WTC11 (cell line): ENCODE results near the gene BEGAIN. TPM values are rescaled to one million over a fixed set of nuclear protein-coding genes. Genes with fewer than 3 reads are reported as not detected.

ENCODE experiments used
- ATAC-seq: fragments of 200-7000 bp; cut with Tn5 transposase; 2 replicates; pipeline ENCODE4 v1.10.0; 2021; ENCODE audit warnings: mild to moderate bottlenecking, moderate library complexity
- CTCF ChIA-PET: fragments of 300-600 bp; sonication (Branson Sonifier 250); formaldehyde crosslinking; loops from one replicate; lab custom pipeline; 2021; ENCODE audit warnings: antibody characterized with exemption; lab: Charles Lee
- POLR2A ChIA-PET: fragments of 350-600 bp; sonication (Branson Sonifier 250); formaldehyde crosslinking; loops from one replicate; lab custom pipeline; 2021; ENCODE audit warnings: antibody characterized with exemption; lab: Charles Lee
- DNase-seq: peaks from one replicate; pipeline ENCODE4 v3.0.0; 2021; ENCODE audit warnings: low spot score
- H3K27ac Mint-ChIP-seq: 2 replicates; pipeline ENCODE4 v1.8.0; 2021; ENCODE audit warnings: mixed read lengths
- H3K27me3 Mint-ChIP-seq: 2 replicates; pipeline ENCODE4 v1.8.0; 2021; ENCODE audit warnings: low read depth, mild to moderate bottlenecking, moderate library complexity, mixed read lengths
- H3K36me3 Mint-ChIP-seq: 2 replicates; pipeline ENCODE4 v1.8.0; 2021; ENCODE audit warnings: mixed read lengths
- H3K4me1 Mint-ChIP-seq: 2 replicates; pipeline ENCODE4 v1.8.0; 2022; ENCODE audit warnings: mixed read lengths
- H3K4me3 Mint-ChIP-seq: 2 replicates; pipeline ENCODE4 v1.8.0; 2021; ENCODE audit warnings: mild to moderate bottlenecking, moderate library complexity, mixed read lengths
- H3K9me3 Mint-ChIP-seq: 2 replicates; pipeline ENCODE4 v1.8.0; 2021; ENCODE audit warnings: mixed read lengths
- ELF4 ChIP-seq: sonication (generic); formaldehyde crosslinking; IDR thresholded peaks from 2 replicates; pipeline ENCODE4 v1.8.1; 2022; ENCODE audit warnings: low read depth, mild to moderate bottlenecking, moderate library complexity, missing genetic modification reagents
- EMX1 ChIP-seq: fragments of 250-450 bp; sonication (Bioruptor Pico); IDR thresholded peaks from 2 replicates; pipeline ENCODE4 v1.8.0; 2021; ENCODE audit warnings: mild to moderate bottlenecking
- GABPB1 ChIP-seq: sonication (generic); formaldehyde crosslinking; IDR thresholded peaks from 2 replicates; pipeline ENCODE4 v1.8.1; 2023; ENCODE audit warnings: mild to moderate bottlenecking, missing genetic modification reagents
- GRHL2 ChIP-seq: fragments of 250-450 bp; sonication (Bioruptor Pico); IDR thresholded peaks from 2 replicates; pipeline ENCODE4 v1.8.0; 2022; ENCODE audit warnings: mild to moderate bottlenecking, moderate library complexity; ENCODE audit not compliant: insufficient replicate concordance, severe bottlenecking
- IRF2 ChIP-seq: sonication (generic); formaldehyde crosslinking; IDR thresholded peaks from 2 replicates; pipeline ENCODE4 v1.8.0; 2022; ENCODE audit warnings: low read depth, missing genetic modification reagents, borderline replicate concordance
- MXD4 ChIP-seq: fragments of 250-450 bp; sonication (Bioruptor Pico); IDR thresholded peaks from 2 replicates; pipeline ENCODE4 v1.8.0; 2021; ENCODE audit warnings: mild to moderate bottlenecking, moderate library complexity, borderline replicate concordance
- NFYB ChIP-seq: sonication (generic); formaldehyde crosslinking; conservative IDR thresholded peaks from 2 replicates; pipeline ENCODE4 v1.8.0; 2022; ENCODE audit warnings: low read depth, missing genetic modification reagents
- PRRX2 ChIP-seq: fragments of 250-450 bp; sonication (Bioruptor Pico); IDR thresholded peaks from 2 replicates; pipeline ENCODE4 v1.8.0; 2021; ENCODE audit warnings: mild to moderate bottlenecking
- ZNF317 ChIP-seq: sonication (generic); formaldehyde crosslinking; IDR thresholded peaks from 2 replicates; pipeline ENCODE4 v1.8.1; 2023; ENCODE audit warnings: low read depth, mild to moderate bottlenecking, moderate library complexity, missing genetic modification reagents, borderline replicate concordance
- ZNF416 ChIP-seq: fragments of 250-450 bp; sonication (Bioruptor Pico); IDR thresholded peaks from 2 replicates; pipeline ENCODE4 v1.9.0; 2021; ENCODE audit warnings: mild to moderate bottlenecking, inconsistent platforms
- ZNF671 ChIP-seq: fragments of 250-450 bp; sonication (Bioruptor Pico); IDR thresholded peaks from 2 replicates; pipeline ENCODE4 v1.8.0; 2021; ENCODE audit warnings: mild to moderate bottlenecking
- total RNA-seq: library from RNA; stranded (reverse); gene quantifications from 3 replicates; pipeline ENCODE4 v1.2.3, GENCODE V29; 2021
- TF ChIP-seq, protein P1 (sequence below): fragments of 200-600 bp; IDR thresholded peaks from 2 replicates; pipeline ENCODE4 v1.8.0; 2022; ENCODE audit warnings: antibody characterized with exemption
- TF ChIP-seq, protein P2 (sequence below): sonication (generic); formaldehyde crosslinking; IDR thresholded peaks from 2 replicates; pipeline ENCODE4 v1.8.1; 2022; ENCODE audit warnings: mild to moderate bottlenecking, missing genetic modification reagents, moderate library complexity, borderline replicate concordance
- TF ChIP-seq, protein P3 (sequence below): sonication (generic); formaldehyde crosslinking; IDR thresholded peaks from 2 replicates; pipeline ENCODE4 v1.8.0; 2022; ENCODE audit warnings: mild to moderate bottlenecking, missing genetic modification reagents
- TF ChIP-seq, protein P4 (sequence below): sonication (generic); formaldehyde crosslinking; conservative IDR thresholded peaks from 2 replicates; pipeline ENCODE4 v1.8.1; 2023; ENCODE audit warnings: mild to moderate bottlenecking, low read depth, missing genetic modification reagents, moderate library complexity
- TF ChIP-seq, protein P5 (sequence below): fragments of 250-450 bp; sonication (Bioruptor Pico); IDR thresholded peaks from 2 replicates; pipeline ENCODE4 v1.8.0; 2021; ENCODE audit warnings: mild to moderate bottlenecking
- TF ChIP-seq, protein P6 (sequence below): fragments of 250-450 bp; sonication (Bioruptor Pico); IDR thresholded peaks from 2 replicates; pipeline ENCODE4 v1.9.0; 2021; ENCODE audit warnings: mild to moderate bottlenecking
- TF ChIP-seq, protein P7 (sequence below): fragments of 250-450 bp; sonication (Bioruptor Pico); IDR thresholded peaks from 2 replicates; pipeline ENCODE4 v1.9.0; 2021; ENCODE audit warnings: mild to moderate bottlenecking, borderline replicate concordance

The BEGAIN gene
- total RNA-seq, 1 experiment from 2014 or later = 1.3 TPM

DNA sequence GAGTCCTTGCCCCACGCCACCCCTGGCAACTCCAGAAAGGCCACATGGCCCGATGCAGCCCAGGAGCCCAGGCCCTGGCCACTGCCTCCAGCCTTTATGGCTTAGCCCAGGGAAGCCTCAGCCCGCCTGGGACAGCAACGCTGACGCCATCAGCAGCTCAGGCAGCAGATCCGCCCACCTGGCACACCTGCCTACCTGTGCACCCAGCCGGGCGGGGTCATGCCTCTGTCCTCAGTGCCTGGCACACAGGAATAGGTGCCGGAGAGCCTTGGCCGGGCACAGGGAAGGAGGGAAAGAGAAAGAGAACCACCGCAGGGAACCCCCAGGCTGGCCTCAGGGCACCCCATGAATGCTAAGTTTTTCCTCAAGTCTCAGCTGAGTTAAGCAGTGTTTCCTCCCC is 21.1 kb downstream of the BEGAIN start:
- H3K27ac Mint-ChIP-seq = no peak overlapping the region; the same call in 1 of the 2 replicates
- CTCF ChIA-PET = interaction anchor here (0.7 to 1.2 kb wide), 3 partner anchors 41 to 100 kb away, joined by 3 to 4 read pairs (median 3); no protein-coding TSS in a partner anchor
- ATAC-seq (no peak), DNase-seq (no peak)
- H3K4me1 Mint-ChIP-seq = peaks cover 7% of the 10 kb centered on the region
- H3K9me3 Mint-ChIP-seq = no peaks in the 10 kb centered on the region
- TF ChIP-seq, protein P1, sequence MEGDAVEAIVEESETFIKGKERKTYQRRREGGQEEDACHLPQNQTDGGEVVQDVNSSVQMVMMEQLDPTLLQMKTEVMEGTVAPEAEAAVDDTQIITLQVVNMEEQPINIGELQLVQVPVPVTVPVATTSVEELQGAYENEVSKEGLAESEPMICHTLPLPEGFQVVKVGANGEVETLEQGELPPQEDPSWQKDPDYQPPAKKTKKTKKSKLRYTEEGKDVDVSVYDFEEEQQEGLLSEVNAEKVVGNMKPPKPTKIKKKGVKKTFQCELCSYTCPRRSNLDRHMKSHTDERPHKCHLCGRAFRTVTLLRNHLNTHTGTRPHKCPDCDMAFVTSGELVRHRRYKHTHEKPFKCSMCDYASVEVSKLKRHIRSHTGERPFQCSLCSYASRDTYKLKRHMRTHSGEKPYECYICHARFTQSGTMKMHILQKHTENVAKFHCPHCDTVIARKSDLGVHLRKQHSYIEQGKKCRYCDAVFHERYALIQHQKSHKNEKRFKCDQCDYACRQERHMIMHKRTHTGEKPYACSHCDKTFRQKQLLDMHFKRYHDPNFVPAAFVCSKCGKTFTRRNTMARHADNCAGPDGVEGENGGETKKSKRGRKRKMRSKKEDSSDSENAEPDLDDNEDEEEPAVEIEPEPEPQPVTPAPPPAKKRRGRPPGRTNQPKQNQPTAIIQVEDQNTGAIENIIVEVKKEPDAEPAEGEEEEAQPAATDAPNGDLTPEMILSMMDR = no peak
- no peaks in the 10 kb centered on the region for H3K36me3 Mint-ChIP-seq
- POLR2A ChIA-PET = no interaction called here
- peaks cover 48% of the 10 kb centered on the region for H3K27me3 Mint-ChIP-seq
- H3K4me3 Mint-ChIP-seq = peak overlapping the region; percentile 46

DNA sequence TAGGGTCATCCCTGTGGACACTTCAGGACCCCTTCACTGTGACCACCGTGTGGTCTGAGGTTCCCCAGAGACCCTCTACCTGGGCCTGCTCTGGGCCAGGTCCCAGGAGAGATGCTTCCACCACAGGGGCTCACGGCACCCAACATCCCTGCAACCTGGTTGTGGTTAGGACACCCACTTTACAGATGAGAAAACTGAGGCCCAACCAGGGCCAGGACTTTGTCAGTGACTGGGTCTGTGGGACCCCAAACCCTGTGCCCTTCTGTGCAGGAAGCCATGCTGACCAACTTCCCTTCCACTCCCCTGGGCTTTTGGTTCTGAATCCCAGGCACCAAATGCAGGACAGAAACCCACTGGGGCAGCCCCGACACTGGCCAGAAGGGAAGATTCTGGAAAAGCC is 21.6 kb downstream of the BEGAIN start:
- TF ChIP-seq ZNF671 (CRISPR knock-in tag) (no peak), ELF4 (CRISPR knock-in tag) (no peak)
- TF ChIP-seq, protein P2, sequence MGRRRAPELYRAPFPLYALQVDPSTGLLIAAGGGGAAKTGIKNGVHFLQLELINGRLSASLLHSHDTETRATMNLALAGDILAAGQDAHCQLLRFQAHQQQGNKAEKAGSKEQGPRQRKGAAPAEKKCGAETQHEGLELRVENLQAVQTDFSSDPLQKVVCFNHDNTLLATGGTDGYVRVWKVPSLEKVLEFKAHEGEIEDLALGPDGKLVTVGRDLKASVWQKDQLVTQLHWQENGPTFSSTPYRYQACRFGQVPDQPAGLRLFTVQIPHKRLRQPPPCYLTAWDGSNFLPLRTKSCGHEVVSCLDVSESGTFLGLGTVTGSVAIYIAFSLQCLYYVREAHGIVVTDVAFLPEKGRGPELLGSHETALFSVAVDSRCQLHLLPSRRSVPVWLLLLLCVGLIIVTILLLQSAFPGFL (CRISPR knock-in tag) = no peak
- TF ChIP-seq, protein P3, sequence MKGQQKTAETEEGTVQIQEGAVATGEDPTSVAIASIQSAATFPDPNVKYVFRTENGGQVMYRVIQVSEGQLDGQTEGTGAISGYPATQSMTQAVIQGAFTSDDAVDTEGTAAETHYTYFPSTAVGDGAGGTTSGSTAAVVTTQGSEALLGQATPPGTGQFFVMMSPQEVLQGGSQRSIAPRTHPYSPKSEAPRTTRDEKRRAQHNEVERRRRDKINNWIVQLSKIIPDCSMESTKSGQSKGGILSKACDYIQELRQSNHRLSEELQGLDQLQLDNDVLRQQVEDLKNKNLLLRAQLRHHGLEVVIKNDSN (CRISPR knock-in tag) = no peak
- Mint-ChIP-seq H3K9me3 (no peaks in the 10 kb centered on the region), H3K36me3 (no peaks in the 10 kb centered on the region), H3K27ac (no peak overlapping the region), H3K27me3 (peaks cover 44% of the 10 kb centered on the region), H3K4me3 (no peak overlapping the region), H3K4me1 (peaks cover 7% of the 10 kb centered on the region)
- CTCF ChIA-PET = interaction anchor here (1.2 kb wide), 1 partner anchor 80 kb away, joined by 4 read pairs; no protein-coding TSS in a partner anchor
- no peak for ATAC-seq
- DNase-seq = no peak
- POLR2A ChIA-PET = no interaction called here

DNA sequence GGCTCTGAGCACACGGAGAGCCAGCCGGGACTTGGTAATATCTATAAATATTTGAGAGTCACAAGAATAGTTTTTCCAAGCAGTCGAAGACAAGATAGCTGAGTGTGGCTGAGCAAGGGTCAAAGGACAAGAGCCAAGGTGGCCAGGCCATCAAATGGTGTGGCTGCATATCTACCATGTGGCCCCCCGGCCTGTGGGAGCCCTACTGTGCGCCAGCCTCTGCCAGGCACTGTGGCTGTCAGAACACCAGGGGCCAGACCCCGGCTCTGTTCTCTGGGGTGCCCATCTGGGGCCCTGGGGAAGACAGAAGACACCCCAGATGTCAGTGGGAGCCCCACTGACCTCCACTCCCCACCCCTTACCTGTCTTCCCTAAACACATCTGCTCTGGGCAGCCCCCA is 22.7 kb downstream of the BEGAIN start:
- ChIA-PET POLR2A (no interaction called here), CTCF (interaction anchor here (1.4 kb wide), 1 partner anchor 23 kb away, joined by 4 read pairs; no protein-coding TSS in a partner anchor)
- Mint-ChIP-seq H3K27ac (no peak overlapping the region), H3K27me3 (peaks cover 33% of the 10 kb centered on the region), H3K4me3 (no peak overlapping the region), H3K36me3 (no peaks in the 10 kb centered on the region), H3K9me3 (no peaks in the 10 kb centered on the region), H3K4me1 (peaks cover 3% of the 10 kb centered on the region)
- DNase-seq (no peak), ATAC-seq (no peak)
- TF ChIP-seq ZNF416 (CRISPR knock-in tag) (no peak), EMX1 (no peak), PRRX2 (no peak), ZNF317 (CRISPR knock-in tag) (no peak), ZNF671 (CRISPR knock-in tag) (no peak), IRF2 (no peak), MXD4 (CRISPR knock-in tag) (no peak), GABPB1 (no peak), NFYB (CRISPR knock-in tag) (no peak), GRHL2 (CRISPR knock-in tag) (no peak)
- TF ChIP-seq, protein P4, sequence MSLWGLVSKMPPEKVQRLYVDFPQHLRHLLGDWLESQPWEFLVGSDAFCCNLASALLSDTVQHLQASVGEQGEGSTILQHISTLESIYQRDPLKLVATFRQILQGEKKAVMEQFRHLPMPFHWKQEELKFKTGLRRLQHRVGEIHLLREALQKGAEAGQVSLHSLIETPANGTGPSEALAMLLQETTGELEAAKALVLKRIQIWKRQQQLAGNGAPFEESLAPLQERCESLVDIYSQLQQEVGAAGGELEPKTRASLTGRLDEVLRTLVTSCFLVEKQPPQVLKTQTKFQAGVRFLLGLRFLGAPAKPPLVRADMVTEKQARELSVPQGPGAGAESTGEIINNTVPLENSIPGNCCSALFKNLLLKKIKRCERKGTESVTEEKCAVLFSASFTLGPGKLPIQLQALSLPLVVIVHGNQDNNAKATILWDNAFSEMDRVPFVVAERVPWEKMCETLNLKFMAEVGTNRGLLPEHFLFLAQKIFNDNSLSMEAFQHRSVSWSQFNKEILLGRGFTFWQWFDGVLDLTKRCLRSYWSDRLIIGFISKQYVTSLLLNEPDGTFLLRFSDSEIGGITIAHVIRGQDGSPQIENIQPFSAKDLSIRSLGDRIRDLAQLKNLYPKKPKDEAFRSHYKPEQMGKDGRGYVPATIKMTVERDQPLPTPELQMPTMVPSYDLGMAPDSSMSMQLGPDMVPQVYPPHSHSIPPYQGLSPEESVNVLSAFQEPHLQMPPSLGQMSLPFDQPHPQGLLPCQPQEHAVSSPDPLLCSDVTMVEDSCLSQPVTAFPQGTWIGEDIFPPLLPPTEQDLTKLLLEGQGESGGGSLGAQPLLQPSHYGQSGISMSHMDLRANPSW (CRISPR knock-in tag) = no peak
- TF ChIP-seq, protein P5, sequence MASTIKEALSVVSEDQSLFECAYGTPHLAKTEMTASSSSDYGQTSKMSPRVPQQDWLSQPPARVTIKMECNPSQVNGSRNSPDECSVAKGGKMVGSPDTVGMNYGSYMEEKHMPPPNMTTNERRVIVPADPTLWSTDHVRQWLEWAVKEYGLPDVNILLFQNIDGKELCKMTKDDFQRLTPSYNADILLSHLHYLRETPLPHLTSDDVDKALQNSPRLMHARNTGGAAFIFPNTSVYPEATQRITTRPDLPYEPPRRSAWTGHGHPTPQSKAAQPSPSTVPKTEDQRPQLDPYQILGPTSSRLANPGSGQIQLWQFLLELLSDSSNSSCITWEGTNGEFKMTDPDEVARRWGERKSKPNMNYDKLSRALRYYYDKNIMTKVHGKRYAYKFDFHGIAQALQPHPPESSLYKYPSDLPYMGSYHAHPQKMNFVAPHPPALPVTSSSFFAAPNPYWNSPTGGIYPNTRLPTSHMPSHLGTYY (CRISPR knock-in tag) = no peak
- TF ChIP-seq, protein P6, sequence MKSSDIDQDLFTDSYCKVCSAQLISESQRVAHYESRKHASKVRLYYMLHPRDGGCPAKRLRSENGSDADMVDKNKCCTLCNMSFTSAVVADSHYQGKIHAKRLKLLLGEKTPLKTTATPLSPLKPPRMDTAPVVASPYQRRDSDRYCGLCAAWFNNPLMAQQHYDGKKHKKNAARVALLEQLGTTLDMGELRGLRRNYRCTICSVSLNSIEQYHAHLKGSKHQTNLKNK (CRISPR knock-in tag) = no peak
- TF ChIP-seq, protein P7, sequence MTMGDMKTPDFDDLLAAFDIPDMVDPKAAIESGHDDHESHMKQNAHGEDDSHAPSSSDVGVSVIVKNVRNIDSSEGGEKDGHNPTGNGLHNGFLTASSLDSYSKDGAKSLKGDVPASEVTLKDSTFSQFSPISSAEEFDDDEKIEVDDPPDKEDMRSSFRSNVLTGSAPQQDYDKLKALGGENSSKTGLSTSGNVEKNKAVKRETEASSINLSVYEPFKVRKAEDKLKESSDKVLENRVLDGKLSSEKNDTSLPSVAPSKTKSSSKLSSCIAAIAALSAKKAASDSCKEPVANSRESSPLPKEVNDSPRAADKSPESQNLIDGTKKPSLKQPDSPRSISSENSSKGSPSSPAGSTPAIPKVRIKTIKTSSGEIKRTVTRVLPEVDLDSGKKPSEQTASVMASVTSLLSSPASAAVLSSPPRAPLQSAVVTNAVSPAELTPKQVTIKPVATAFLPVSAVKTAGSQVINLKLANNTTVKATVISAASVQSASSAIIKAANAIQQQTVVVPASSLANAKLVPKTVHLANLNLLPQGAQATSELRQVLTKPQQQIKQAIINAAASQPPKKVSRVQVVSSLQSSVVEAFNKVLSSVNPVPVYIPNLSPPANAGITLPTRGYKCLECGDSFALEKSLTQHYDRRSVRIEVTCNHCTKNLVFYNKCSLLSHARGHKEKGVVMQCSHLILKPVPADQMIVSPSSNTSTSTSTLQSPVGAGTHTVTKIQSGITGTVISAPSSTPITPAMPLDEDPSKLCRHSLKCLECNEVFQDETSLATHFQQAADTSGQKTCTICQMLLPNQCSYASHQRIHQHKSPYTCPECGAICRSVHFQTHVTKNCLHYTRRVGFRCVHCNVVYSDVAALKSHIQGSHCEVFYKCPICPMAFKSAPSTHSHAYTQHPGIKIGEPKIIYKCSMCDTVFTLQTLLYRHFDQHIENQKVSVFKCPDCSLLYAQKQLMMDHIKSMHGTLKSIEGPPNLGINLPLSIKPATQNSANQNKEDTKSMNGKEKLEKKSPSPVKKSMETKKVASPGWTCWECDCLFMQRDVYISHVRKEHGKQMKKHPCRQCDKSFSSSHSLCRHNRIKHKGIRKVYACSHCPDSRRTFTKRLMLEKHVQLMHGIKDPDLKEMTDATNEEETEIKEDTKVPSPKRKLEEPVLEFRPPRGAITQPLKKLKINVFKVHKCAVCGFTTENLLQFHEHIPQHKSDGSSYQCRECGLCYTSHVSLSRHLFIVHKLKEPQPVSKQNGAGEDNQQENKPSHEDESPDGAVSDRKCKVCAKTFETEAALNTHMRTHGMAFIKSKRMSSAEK (CRISPR knock-in tag) = no peak
